B cell (primary cell): Measurements from ENCODE around the gene RIMBP2. TPM values are rescaled to one million over a fixed set of nuclear protein-coding genes. Genes with fewer than 3 reads are reported as not detected.

Experiments used
- ATAC-seq: fragments of 200-7000 bp; cut with Tn5 transposase; one replicate; pipeline ENCODE4 v1.10.0; 2021; ENCODE audit warnings: low read depth, mild to moderate bottlenecking, moderate number of reproducible peaks, moderate library complexity
- CTCF ChIA-PET: fragments of 350-600 bp; sonication (Branson Sonifier 250); formaldehyde crosslinking; loops from one replicate; lab custom pipeline; 2021; ENCODE audit warnings: antibody characterized with exemption, inconsistent platforms; lab: Charles Lee
- POLR2A ChIA-PET: fragments of 350-600 bp; sonication (Branson Sonifier 250); formaldehyde crosslinking; loops from one replicate; lab custom pipeline; 2021; ENCODE audit warnings: antibody characterized with exemption; lab: Charles Lee
- DNase-seq: peaks from one replicate; pipeline ENCODE4 v3.0.0; 2013
- H2AFZ ChIP-seq: 2 replicates; pipeline ENCODE4 v1.6.1; 2012; ENCODE audit warnings: mild to moderate bottlenecking, low read depth, low read length; ENCODE audit not compliant: insufficient read depth, poor library complexity, severe bottlenecking
- H3K27ac ChIP-seq, 2 donors: 1 replicate in 1 of 2; 2 replicates in 1 of 2; pipeline ENCODE4 v1.5.1; 2012 to 2013; ENCODE audit warnings: low read length in 2 of 2, mild to moderate bottlenecking in 2 of 2, moderate library complexity in 1 of 2
- H3K27me3 ChIP-seq, 4 experiments: fragments of 200-600 bp in 1 of 4; sonication (generic) in 1 of 4; replicated peaks in 1 of 4; 1 replicate in 2 of 4; 2 replicates in 2 of 4; pipeline versions ENCODE4 v1.6.1 to v1.7.0; 2013 to 2016; ENCODE audit warnings: low read length in 3 of 4, mild to moderate bottlenecking in 2 of 4, mixed read lengths in 1 of 4, moderate library complexity in 1 of 4; ENCODE audit not compliant: insufficient read depth in 4 of 4, control insufficient read depth in 3 of 4; ENCODE audit errors: control extremely low read depth in 1 of 4
- H3K36me3 ChIP-seq, 2 experiments: replicated peaks in 1 of 2; 1 replicate in 1 of 2; 2 replicates in 1 of 2; pipeline versions ENCODE4 v1.6.1 to v1.7.1; 2013; ENCODE audit warnings: low read length in 1 of 2; ENCODE audit not compliant: insufficient read depth in 2 of 2, control insufficient read depth in 1 of 2; ENCODE audit errors: control extremely low read depth in 1 of 2, extremely low read depth in 1 of 2
- H3K4me1 ChIP-seq, 2 donors: fragments of 200-600 bp in 1 of 2; sonication (generic) in 1 of 2; 1 replicate in 1 of 2; 2 replicates in 1 of 2; pipeline versions ENCODE4 v1.5.1 to v1.6.1; 2013 to 2017; ENCODE audit warnings: low read length in 2 of 2; ENCODE audit not compliant: control insufficient read depth in 2 of 2, insufficient read depth in 2 of 2
- H3K4me2 ChIP-seq: replicated peaks from 2 replicates; pipeline ENCODE3; 2012; ENCODE audit warnings: mild to moderate bottlenecking, low read depth, low read length; ENCODE audit not compliant: poor library complexity, severe bottlenecking
- H3K4me3 ChIP-seq, 5 experiments: fragments of 200-600 bp in 1 of 5; sonication (generic) in 1 of 5; 1 replicate in 3 of 5; 2 replicates in 2 of 5; pipeline versions ENCODE4 v1.5.1 to v1.7.0; 2011 to 2016; ENCODE audit warnings: low read length in 4 of 5, mild to moderate bottlenecking in 4 of 5, low read depth in 2 of 5, control low read depth in 1 of 5, moderate library complexity in 1 of 5; ENCODE audit not compliant: insufficient read depth in 1 of 5; ENCODE audit errors: control extremely low read depth in 1 of 5, extremely low read depth in 1 of 5
- H3K79me2 ChIP-seq: fragments of 200-600 bp; sonication (generic); one replicate; pipeline ENCODE4 v1.6.0; 2016; ENCODE audit warnings: low read length; ENCODE audit not compliant: control insufficient read depth, insufficient read depth
- H3K9ac ChIP-seq: fragments of 200-600 bp; sonication (generic); 2 replicates; pipeline ENCODE4 v1.6.1; 2017; ENCODE audit warnings: mild to moderate bottlenecking, low read length, moderate library complexity
- H3K9me3 ChIP-seq, 3 donors: one replicate each; pipeline versions ENCODE4 v1.6.1 to v1.7.1; 2013; ENCODE audit warnings: low read length in 2 of 3; ENCODE audit not compliant: control insufficient read depth in 2 of 3, insufficient read depth in 1 of 3; ENCODE audit errors: control extremely low read depth in 1 of 3
- H4K20me1 ChIP-seq: 2 replicates; pipeline ENCODE4 v1.6.0; 2012; ENCODE audit warnings: mild to moderate bottlenecking, low read length; ENCODE audit not compliant: insufficient read depth, control insufficient read depth, poor library complexity, severe bottlenecking
- H3K27ac Mint-ChIP-seq: one replicate; pipeline ENCODE4 v1.8.0; 2021; ENCODE audit warnings: mixed read lengths
- H3K27me3 Mint-ChIP-seq: one replicate; pipeline ENCODE4 v1.8.0; 2021; ENCODE audit warnings: mixed read lengths
- H3K4me1 Mint-ChIP-seq: one replicate; pipeline ENCODE4 v1.8.0; 2021; ENCODE audit warnings: mixed read lengths
- H3K4me3 Mint-ChIP-seq: one replicate; pipeline ENCODE4 v1.8.0; 2021; ENCODE audit warnings: mixed read lengths
- H3K9me3 Mint-ChIP-seq: one replicate; pipeline ENCODE4 v1.8.0; 2022; ENCODE audit warnings: mixed read lengths; ENCODE audit not compliant: insufficient read depth
- CTCF ChIP-seq: fragments of 200-600 bp; IDR thresholded peaks from one replicate; pipeline ENCODE4 v1.8.0; 2022; ENCODE audit warnings: antibody characterized with exemption, mild to moderate bottlenecking
- EZH2 ChIP-seq: IDR thresholded peaks from 2 replicates; pipeline ENCODE4 v1.6.1; 2012; ENCODE audit warnings: borderline replicate concordance, low read depth, mild to moderate bottlenecking, moderate library complexity, low read length; ENCODE audit not compliant: insufficient read depth, poor library complexity, severe bottlenecking
- WGBS: methylation state at CpG from one replicate; pipeline ENCODE4 v1.1.5; 2013; ENCODE audit warnings: missing lambda C conversion rate; ENCODE audit not compliant: insufficient coverage; 5-methylcytosine and 5-hydroxymethylcytosine counted together
- intact Hi-C: fragments of 100-400 bp; cut with micrococcal nuclease; formaldehyde crosslinking; loops from one replicate; pipeline ENCODE4 v1.10.0; 2022
- polyA plus RNA-seq: library from polyadenylated mRNA; depleted of rRNA; stranded (reverse); fragments of >200 nt; gene quantifications from 2 replicates; pipeline ENCODE4 v1.2.3, GENCODE V29; 2012
- total RNA-seq, 2 donors: library from RNA; stranded (reverse); fragments of 120-200 nt in 1 of 2; gene quantifications; 1 replicate in 1 of 2; 2 replicates in 1 of 2; pipeline versions ENCODE4 v1.2.3 to v1.2.4, GENCODE V29; 2013 to 2022

Gene RIMBP2
- total and polyA plus RNA-seq, 2 donors (not counting 1 experiment from before 2014, with no cell fraction given) = not detected

- Histone ChIP-seq H3K27ac (no peak overlapping the region), H3K4me2 (no peak overlapping the region), H3K9ac (no peak overlapping the region), H3K4me1 (no peaks in the 10 kb centered on the region), H3K9me3 (peaks cover 0 to 35% (median 0%) of the 10 kb centered on the region in 3 donors), H3K27me3 (no peaks in the 10 kb centered on the region), H4K20me1 (no peaks in the 10 kb centered on the region), H3K79me2 (no peaks in the 10 kb centered on the region), H2AFZ (no peak overlapping the region), H3K36me3 (no peaks in the 10 kb centered on the region), H3K4me3 (no peak overlapping the region)
- intact Hi-C loops = no loop called here
- ChIA-PET CTCF (no interaction called here), POLR2A (no interaction called here)
- ATAC-seq (no peak), DNase-seq (no peak)
- no peaks in the 10 kb centered on the region for H3K9me3 Mint-ChIP-seq
- no peak for TF ChIP-seq EZH2
- TF ChIP-seq CTCF = no peak
- H3K4me1 Mint-ChIP-seq = no peaks in the 10 kb centered on the region
- H3K27me3 Mint-ChIP-seq = no peaks in the 10 kb centered on the region
- H3K4me3 Mint-ChIP-seq = no peak overlapping the region
- 66% methylated on average over 26 of the region's 28 CpGs for WGBS
- no peak overlapping the region for H3K27ac Mint-ChIP-seq
Measured at GRCh38 chr12:130456375-130457199, 259.5 kb downstream of the RIMBP2 start.

- no peak for ATAC-seq
Measured at GRCh38 chr12:130455161-130455560, 260.9 kb downstream of the RIMBP2 start.

More at GRCh38 chr12:130455161-130455560, 260.9 kb downstream of the RIMBP2 start:
- no peak overlapping the region for H3K4me2 ChIP-seq
- H4K20me1 ChIP-seq = no peaks in the 10 kb centered on the region
- CTCF ChIA-PET = no interaction called here
- H3K27me3 ChIP-seq = no peaks in the 10 kb centered on the region
- no peak overlapping the region for H3K27ac ChIP-seq
- POLR2A ChIA-PET = no interaction called here
- no peak overlapping the region for H3K9ac ChIP-seq
- no peaks in the 10 kb centered on the region for H3K27me3 Mint-ChIP-seq
- H3K36me3 ChIP-seq = no peaks in the 10 kb centered on the region
- H3K79me2 ChIP-seq = no peaks in the 10 kb centered on the region
- no peak for DNase-seq
- H3K4me1 Mint-ChIP-seq = no peaks in the 10 kb centered on the region
- no peak overlapping the region for H2AFZ ChIP-seq
- no peak for TF ChIP-seq CTCF
- TF ChIP-seq EZH2 = no peak
- H3K9me3 Mint-ChIP-seq = no peaks in the 10 kb centered on the region
- no peaks in the 10 kb centered on the region for H3K4me1 ChIP-seq
- H3K9me3 ChIP-seq = peaks cover 0 to 35% (median 0%) of the 10 kb centered on the region in 3 donors
- intact Hi-C loops = no loop called here
- no peak overlapping the region for H3K4me3 Mint-ChIP-seq
- no peak overlapping the region for H3K4me3 ChIP-seq
- no peak overlapping the region for H3K27ac Mint-ChIP-seq
- 89% methylated on average over 14 of the region's 19 CpGs for WGBS
